Transverse colon (tissue), 4 donors: Measurements from ENCODE around the gene SELENOO. TPM values are rescaled to one million over a fixed set of nuclear protein-coding genes. Genes with fewer than 3 reads are reported as not detected.

Source experiments
- DNase-seq: peaks from one replicate; pipeline ENCODE4 v3.0.0-alpha.2; 2019
- H3K27ac ChIP-seq, 4 donors: fragments of 200-600 bp; sonication (generic); 2 replicates each; pipeline ENCODE4 v1.5.1; 2016 to 2018; ENCODE audit warnings: inconsistent platforms in 4 of 4
- H3K27me3 ChIP-seq: fragments of 200-600 bp; sonication (generic); 2 replicates; pipeline ENCODE4 v1.5.1; 2017; ENCODE audit warnings: inconsistent platforms
- H3K36me3 ChIP-seq, 4 donors: fragments of 200-600 bp; sonication (generic); 2 replicates each; pipeline ENCODE4 v1.5.1; 2017 to 2019; ENCODE audit warnings: inconsistent platforms in 4 of 4
- H3K4me1 ChIP-seq, 4 donors: fragments of 200-600 bp; sonication (generic); 2 replicates each; pipeline ENCODE4 v1.5.1; 2017 to 2020; ENCODE audit warnings: inconsistent platforms in 4 of 4
- H3K4me3 ChIP-seq, 4 donors: fragments of 200-600 bp; sonication (generic); 1 replicate in 1 of 4; 2 replicates in 3 of 4; pipeline versions ENCODE4 v1.5.1 to v1.6.1; 2017 to 2019; ENCODE audit warnings: inconsistent platforms in 4 of 4
- H3K9me3 ChIP-seq, 2 donors: fragments of 200-600 bp; sonication (generic); 2 replicates each; pipeline ENCODE4 v1.5.1; 2017 to 2019; ENCODE audit warnings: inconsistent platforms in 2 of 2
- EP300 ChIP-seq: sonication (generic); formaldehyde crosslinking; IDR thresholded peaks from one replicate; pipeline ENCODE4 v1.6.1; 2017; ENCODE audit warnings: antibody characterized with exemption, low read depth
- POLR2A ChIP-seq: fragments of 450-650 bp; IDR thresholded peaks from one replicate; pipeline ENCODE4 v1.6.1; 2016; ENCODE audit warnings: antibody characterized with exemption, mild to moderate bottlenecking, moderate library complexity
- POLR2AphosphoS5 ChIP-seq, 3 donors: sonication (generic); formaldehyde crosslinking; IDR thresholded peaks; one replicate each; pipeline ENCODE4 v1.6.1; 2016; ENCODE audit warnings: antibody characterized with exemption in 3 of 3
- WGBS, 2 donors: methylation state at CpG; one replicate each; pipeline ENCODE4 v1.1.5; 2018; ENCODE audit warnings: low coverage in 1 of 2; 5-methylcytosine and 5-hydroxymethylcytosine counted together
- in situ Hi-C, 4 donors: fragments of 200-750 bp; cut with MboI; loops; one replicate each; pipeline versions ENCODE4 v1.15.0 to v1.15.1; 2017; ENCODE audit warnings: low sequenced_read_pairs in 3 of 4, low pct_ligation_motif_present in 1 of 4, low pct_unique_long_range_greater_than_20kb in 1 of 4
- intact Hi-C: fragments of 100-400 bp; cut with DNase I; formaldehyde crosslinking; loops from one replicate; pipeline ENCODE4 v1.15.1; 2023; ENCODE audit warnings: low total_unique reads
- total RNA-seq, 4 donors: library from RNA; depleted of rRNA; stranded (reverse); fragments of >200 nt; gene quantifications; one replicate each; pipeline ENCODE4 v1.1.0, GENCODE V29; 2016
- TF ChIP-seq, protein P1 (sequence below), 5 experiments: fragments of 200-600 bp in 3 of 5; fragments of 450-650 bp in 2 of 5; sonication (generic) in 3 of 5; IDR thresholded peaks; 1 replicate in 2 of 5; 2 replicates in 3 of 5; pipeline ENCODE4 v1.5.1; 2016 to 2017; ENCODE audit warnings: antibody characterized with exemption in 5 of 5, inconsistent platforms in 3 of 5, mild to moderate bottlenecking in 2 of 5, moderate library complexity in 1 of 5

Gene SELENOO
- total RNA-seq, 4 donors from 2014 or later = 27.3 to 91.3 (median 35.1) TPM

DNA sequence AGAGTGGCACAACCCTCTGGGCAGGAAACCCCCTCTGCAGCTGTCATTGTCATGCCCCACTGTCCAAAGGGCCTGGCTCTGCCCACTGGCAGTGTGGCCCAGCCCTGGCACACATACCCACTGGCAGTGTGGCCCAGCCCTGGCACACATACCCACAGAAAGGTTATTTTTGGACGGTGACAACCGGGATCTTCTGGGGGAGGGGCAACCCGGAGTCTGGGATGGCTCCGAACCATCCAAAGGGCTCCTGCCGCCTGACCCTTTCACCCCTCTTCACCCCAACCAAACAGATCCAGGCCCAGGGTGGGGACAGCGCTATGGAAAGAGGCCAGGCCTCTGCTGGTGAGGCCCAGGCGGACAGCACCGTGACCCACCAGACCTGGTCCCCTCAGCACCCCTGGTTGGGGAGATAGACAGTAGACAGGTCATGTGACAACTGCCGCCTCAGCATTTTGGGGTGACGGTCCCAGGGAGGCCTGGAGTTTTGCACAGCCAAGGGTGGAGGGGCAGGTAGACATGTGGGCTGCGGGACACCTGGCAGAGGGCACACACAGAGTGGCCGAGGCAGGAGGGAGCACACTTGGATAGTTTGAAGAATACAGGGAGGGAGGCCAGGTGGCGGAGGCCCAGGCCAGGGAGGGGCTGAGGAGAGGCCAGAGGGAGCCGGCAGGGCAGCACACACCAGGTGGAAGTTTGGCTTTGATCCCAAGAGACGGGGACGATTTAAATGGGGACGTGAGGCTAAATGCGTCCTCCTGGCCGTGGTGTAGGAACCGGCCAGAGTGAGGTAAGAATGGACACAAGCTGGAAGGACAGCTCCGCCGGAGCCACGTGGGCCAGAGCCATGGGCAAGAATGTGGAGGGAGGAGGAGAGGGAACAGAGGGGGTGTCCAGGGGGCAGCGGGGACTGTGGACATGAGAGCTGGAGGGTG is 57.8 kb downstream of the SELENOO start:
- in situ Hi-C loops (loop anchor here in 2 of 4 donors (10.0 kb wide), 1 partner anchor 66 kb away; the partner anchor contains the start of gene DENND6B (in 2 of the 2)), intact Hi-C loops (loop anchor here (10.0 kb wide), 1 partner anchor 216 kb away; the partner anchor contains the start of gene SBF1)
- H3K4me1 ChIP-seq = peaks cover 0 to 17% (median 11%) of the 10 kb centered on the region in 4 donors

DNA sequence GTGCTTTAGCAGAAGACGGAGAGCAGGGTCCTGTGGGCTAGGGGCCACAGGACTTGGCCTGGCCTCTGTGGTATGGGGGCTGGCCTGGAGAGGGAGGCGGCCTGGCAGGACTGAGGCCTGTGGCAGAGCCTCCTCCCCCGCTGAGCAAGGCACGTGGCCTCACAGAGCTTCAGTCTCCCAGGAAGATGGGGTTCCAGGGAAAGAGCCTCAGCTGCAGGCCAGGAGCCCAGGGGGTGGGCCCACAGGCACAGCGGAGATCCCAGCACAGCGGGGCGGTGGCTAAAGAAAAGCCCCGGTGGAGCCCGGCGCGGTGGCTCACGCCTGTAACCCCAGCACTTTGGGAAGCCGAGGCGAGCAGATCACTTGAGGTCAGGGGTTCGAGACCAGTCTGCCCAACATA is 58.5 kb downstream of the SELENOO start:
- Histone ChIP-seq H3K4me3 (no peak overlapping the region), H3K9me3 (no peaks in the 10 kb centered on the region), H3K36me3 (no peaks in the 10 kb centered on the region), H3K4me1 (peaks cover 0 to 17% (median 11%) of the 10 kb centered on the region in 4 donors), H3K27ac (no peak overlapping the region), H3K27me3 (peaks cover 70% of the 10 kb centered on the region)
- in situ Hi-C loops = loop anchor here in 2 of 4 donors (10.0 kb wide), 1 partner anchor 65 kb away; the partner anchor contains the start of gene DENND6B (in 2 of the 2)
- 89% methylated on average over 15 of the region's 15 CpGs; no CpG with 5 or more reads in 1 of the 2 donors for WGBS, 2 donors
- intact Hi-C loops = loop anchor here (10.0 kb wide), 1 partner anchor 215 kb away; the partner anchor contains the start of gene SBF1
- no peak for TF ChIP-seq POLR2A
- TF ChIP-seq, protein P1, sequence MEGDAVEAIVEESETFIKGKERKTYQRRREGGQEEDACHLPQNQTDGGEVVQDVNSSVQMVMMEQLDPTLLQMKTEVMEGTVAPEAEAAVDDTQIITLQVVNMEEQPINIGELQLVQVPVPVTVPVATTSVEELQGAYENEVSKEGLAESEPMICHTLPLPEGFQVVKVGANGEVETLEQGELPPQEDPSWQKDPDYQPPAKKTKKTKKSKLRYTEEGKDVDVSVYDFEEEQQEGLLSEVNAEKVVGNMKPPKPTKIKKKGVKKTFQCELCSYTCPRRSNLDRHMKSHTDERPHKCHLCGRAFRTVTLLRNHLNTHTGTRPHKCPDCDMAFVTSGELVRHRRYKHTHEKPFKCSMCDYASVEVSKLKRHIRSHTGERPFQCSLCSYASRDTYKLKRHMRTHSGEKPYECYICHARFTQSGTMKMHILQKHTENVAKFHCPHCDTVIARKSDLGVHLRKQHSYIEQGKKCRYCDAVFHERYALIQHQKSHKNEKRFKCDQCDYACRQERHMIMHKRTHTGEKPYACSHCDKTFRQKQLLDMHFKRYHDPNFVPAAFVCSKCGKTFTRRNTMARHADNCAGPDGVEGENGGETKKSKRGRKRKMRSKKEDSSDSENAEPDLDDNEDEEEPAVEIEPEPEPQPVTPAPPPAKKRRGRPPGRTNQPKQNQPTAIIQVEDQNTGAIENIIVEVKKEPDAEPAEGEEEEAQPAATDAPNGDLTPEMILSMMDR (IDR thresholded peaks at IDR 0.05) = no peak
- no peak for TF ChIP-seq EP300
- no peak for TF ChIP-seq POLR2AphosphoS5 (IDR thresholded peaks at IDR 0.05)
- no peak for DNase-seq

More for the DNA sequence above, 57.8 kb downstream of the SELENOO start:
- Histone ChIP-seq H3K9me3 (no peaks in the 10 kb centered on the region), H3K27ac (no peak overlapping the region), H3K36me3 (no peaks in the 10 kb centered on the region), H3K4me3 (no peak overlapping the region), H3K27me3 (peaks cover 64% of the 10 kb centered on the region)
- no peak for DNase-seq
- WGBS, 2 donors = 65 to 100% methylated on average over 1 to 24 of the region's 24 CpGs
- TF ChIP-seq POLR2A = no peak
- no peak for TF ChIP-seq EP300
- no peak for TF ChIP-seq POLR2AphosphoS5 (IDR thresholded peaks at IDR 0.05)
- TF ChIP-seq, protein P1 (IDR thresholded peaks at IDR 0.05) = no peak

DNA sequence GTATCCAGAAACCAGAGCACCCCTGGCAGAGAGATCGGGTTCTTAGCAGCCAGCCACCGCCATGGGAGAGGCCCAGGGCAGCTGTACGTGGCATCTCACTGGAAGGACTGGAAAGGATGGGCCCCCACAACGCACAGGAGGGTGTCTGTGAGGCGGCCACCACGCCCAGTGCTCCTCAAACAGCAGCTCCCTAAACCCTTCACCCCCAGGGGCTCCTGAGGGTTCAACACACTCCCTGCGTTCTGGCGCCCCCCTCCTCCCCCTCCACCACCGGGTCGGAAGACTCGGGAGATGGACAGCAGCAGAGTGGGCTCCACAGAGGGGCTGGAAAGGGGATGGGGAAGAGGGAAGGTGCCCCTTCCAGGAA is 59.6 kb downstream of the SELENOO start:
- peak overlapping the region in 2 of 4 donors; percentile 31 to 52 for H3K4me3 ChIP-seq
- H3K27ac ChIP-seq = peak overlapping the region in 1 of 4 donors; percentile 41
- H3K27me3 ChIP-seq = peaks cover 70% of the 10 kb centered on the region
- DNase-seq = no peak
- in situ Hi-C loops (loop anchor here in 1 of 4 donors (10.0 kb wide), 1 partner anchor 234 kb away; no protein-coding TSS in a partner anchor), intact Hi-C loops (no loop called here)
- H3K4me1 ChIP-seq = peaks cover 0 to 17% (median 11%) of the 10 kb centered on the region in 4 donors
- TF ChIP-seq POLR2A (no peak), EP300 (no peak), POLR2AphosphoS5 (IDR thresholded peaks at IDR 0.05) (no peak)
- TF ChIP-seq, protein P1 (IDR thresholded peaks at IDR 0.05) = no peak
- no peaks in the 10 kb centered on the region for H3K9me3 ChIP-seq
- no peaks in the 10 kb centered on the region for H3K36me3 ChIP-seq
- WGBS, 2 donors = 27% methylated on average over 10 of the region's 11 CpGs; no CpG with 5 or more reads in 1 of the 2 donors
